Karpas-422 (cell line): ENCODE measurements around the gene SH3BGR. TPM values are rescaled to one million over a fixed set of nuclear protein-coding genes. Genes with fewer than 3 reads are reported as not detected.
"Not testable (repeated sequence)": the region's sequence is repeated elsewhere in the genome, so short reads cannot be mapped to it uniquely, and the experiment has no call there.

ENCODE experiments used
- DNase-seq: peaks from one replicate; pipeline ENCODE4 v3.0.0-alpha.2; 2015
- H2AFZ ChIP-seq: fragments of 200-600 bp; sonication (generic); 2 replicates; pipeline ENCODE4 v1.6.1; 2014; ENCODE audit warnings: antibody characterized with exemption, low read length, mixed read lengths
- H3K27ac ChIP-seq: fragments of 200-600 bp; sonication (generic); 2 replicates; pipeline ENCODE4 v1.5.1; 2014; ENCODE audit warnings: mild to moderate bottlenecking, low read length, moderate library complexity
- H3K27me3 ChIP-seq: fragments of 200-600 bp; sonication (generic); 2 replicates; pipeline ENCODE4 v1.6.1; 2014; ENCODE audit warnings: low read length, mixed read lengths
- H3K36me3 ChIP-seq: fragments of 200-600 bp; sonication (generic); 2 replicates; pipeline ENCODE4 v1.6.1; 2014; ENCODE audit warnings: low read length, mixed read lengths; ENCODE audit not compliant: insufficient read depth
- H3K4me1 ChIP-seq: fragments of 200-600 bp; sonication (generic); 2 replicates; pipeline ENCODE4 v1.6.1; 2014; ENCODE audit warnings: mild to moderate bottlenecking, low read length, mixed read lengths
- H3K4me2 ChIP-seq: fragments of 200-600 bp; sonication (generic); 2 replicates; pipeline ENCODE4 v1.6.1; 2014; ENCODE audit warnings: low read length, low read depth, mild to moderate bottlenecking; ENCODE audit not compliant: poor library complexity, severe bottlenecking
- H3K4me3 ChIP-seq: fragments of 200-600 bp; sonication (generic); 2 replicates; pipeline ENCODE4 v1.5.1; 2014; ENCODE audit warnings: mild to moderate bottlenecking, antibody characterized with exemption, low read length, mixed read lengths
- H3K79me2 ChIP-seq: fragments of 200-600 bp; sonication (generic); 2 replicates; pipeline ENCODE4 v1.6.1; 2014; ENCODE audit warnings: mild to moderate bottlenecking, low read length, mixed read lengths
- H3K9ac ChIP-seq: fragments of 200-600 bp; sonication (generic); 2 replicates; pipeline ENCODE4 v1.6.0; 2014; ENCODE audit warnings: low read length
- H3K9me2 ChIP-seq: fragments of 200-600 bp; sonication (generic), shearing (Covaris generic); replicated peaks from 2 replicates; pipeline ENCODE4 v1.6.0; 2014; ENCODE audit warnings: mild to moderate bottlenecking, low read length, moderate library complexity; ENCODE audit not compliant: insufficient read depth
- H3K9me3 ChIP-seq: fragments of 300-700, 200-600 bp; sonication (generic); 2 replicates; pipeline ENCODE4 v1.6.1; 2014; ENCODE audit warnings: low read length, mixed read lengths
- H4K20me1 ChIP-seq: fragments of 200-600 bp; sonication (generic); 2 replicates; pipeline ENCODE4 v1.6.1; 2014; ENCODE audit warnings: mild to moderate bottlenecking, antibody characterized with exemption, low read length, low read depth; ENCODE audit not compliant: insufficient read depth
- total RNA-seq: library from RNA; depleted of rRNA; stranded (reverse); fragments of >200 nt; shearing (Covaris generic); gene quantifications from 2 replicates; pipeline ENCODE4 v1.2.3, GENCODE V29; 2014; ENCODE audit warnings: low replicate concordance; rRNA removed

The SH3BGR gene
- total RNA-seq = 0.47 TPM in 1 of 2 replicates, not detected in the other

DNA sequence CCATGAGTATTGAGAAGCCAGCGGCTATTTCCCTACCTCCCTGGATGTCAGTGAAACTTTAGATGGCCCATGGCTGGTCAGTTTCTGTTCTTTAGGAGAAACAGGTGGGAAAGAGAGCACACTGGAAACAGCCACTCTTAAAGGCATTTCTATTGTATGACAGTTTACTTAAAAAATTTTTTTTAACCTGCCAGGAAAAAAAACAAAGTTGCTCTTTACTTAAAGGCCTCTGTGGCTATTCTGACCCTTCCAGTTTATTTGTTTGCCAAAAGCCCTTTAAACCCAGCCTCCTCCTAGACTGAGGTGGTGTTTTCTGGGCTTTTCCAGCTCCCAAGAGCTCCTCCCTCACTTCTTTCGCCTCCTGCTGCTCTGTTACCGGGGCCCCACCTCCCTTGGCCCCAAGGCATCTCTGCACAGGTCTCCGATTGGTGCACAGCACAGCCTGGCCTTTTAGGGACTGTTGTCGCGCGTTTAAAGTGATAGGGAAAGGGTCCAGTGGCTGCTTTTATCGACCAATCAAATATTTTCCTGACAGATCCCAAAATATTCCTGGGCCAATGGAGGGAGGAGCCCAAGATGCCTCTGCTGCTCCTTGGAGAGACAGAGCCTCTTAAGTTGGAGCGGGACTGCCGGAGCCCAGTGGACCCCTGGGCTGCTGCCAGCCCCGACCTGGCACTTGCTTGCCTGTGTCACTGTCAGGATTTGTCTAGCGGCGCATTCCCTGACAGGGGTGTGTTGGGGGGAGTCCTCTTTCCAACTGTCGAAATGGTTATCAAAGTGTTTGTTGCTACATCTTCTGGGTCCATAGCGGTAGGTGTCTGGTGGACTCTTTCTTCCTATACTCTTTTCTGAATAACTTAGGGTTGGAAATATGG, at the start of gene SH3BGR:
SH3BGR (plus strand) TSS at position 639 of the 875 bp plus-strand sequence; CDS start at position 766, 127 bp downstream.
- no peaks in the 10 kb centered on the region for H3K79me2 ChIP-seq
- H3K9me3 ChIP-seq = no peaks in the 10 kb centered on the region
- H3K36me3 ChIP-seq = no peaks in the 10 kb centered on the region
- H4K20me1 ChIP-seq = no peaks in the 10 kb centered on the region; the same call in 1 of the 2 replicates
- no peak within 1 kb of the TSS for H3K27ac ChIP-seq
- H3K27me3 ChIP-seq = 0 out of 2 replicates have a peak, but pooled peaks cover 3% of the 10 kb centered on the region
- no peak for DNase-seq
- H3K4me1 ChIP-seq = peaks cover 23% of the 10 kb centered on the region
- H3K9ac ChIP-seq = no peak within 1 kb of the TSS
- peak within 1 kb of the TSS; percentile 54 for H3K4me2 ChIP-seq
- no peak within 1 kb of the TSS for H2AFZ ChIP-seq
- no peak within 1 kb of the TSS for H3K4me3 ChIP-seq
- H3K9me2 ChIP-seq = no peaks in the 10 kb centered on the region

DNA sequence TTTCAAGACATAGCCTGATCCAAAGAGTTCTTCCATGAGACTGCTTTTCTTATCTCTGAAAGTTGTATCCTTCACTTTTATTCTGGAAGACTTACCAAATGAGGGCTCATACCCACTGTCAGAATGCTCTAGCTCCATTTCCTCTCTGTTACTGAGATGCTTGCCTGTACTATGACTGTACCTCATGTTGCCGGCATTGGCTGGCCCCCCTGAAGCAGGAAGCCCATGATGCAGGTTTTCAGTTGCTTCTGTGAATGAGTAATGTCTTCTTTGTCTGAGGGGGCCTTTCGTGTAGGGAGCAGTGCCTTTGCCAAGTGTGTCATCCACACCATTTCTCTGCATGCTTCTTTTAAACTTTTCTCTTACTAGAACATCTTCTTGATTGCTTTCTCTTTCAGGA, 45.7 kb upstream of the SH3BGR start:
- no peak for DNase-seq
- no peak overlapping the region for H3K4me2 ChIP-seq
- H4K20me1 ChIP-seq = no peaks in the 10 kb centered on the region
- H3K79me2 ChIP-seq = no peaks in the 10 kb centered on the region
- no peak overlapping the region for H3K4me3 ChIP-seq
- H3K27me3 ChIP-seq = no peaks in the 10 kb centered on the region
- no peaks in the 10 kb centered on the region for H3K4me1 ChIP-seq
- peaks cover 21% of the 10 kb centered on the region for H3K36me3 ChIP-seq
- no peak overlapping the region for H3K27ac ChIP-seq
- H3K9me2 ChIP-seq = no peaks in the 10 kb centered on the region
- H2AFZ ChIP-seq = no peak overlapping the region
- H3K9ac ChIP-seq = no peak overlapping the region
- H3K9me3 ChIP-seq = no peaks in the 10 kb centered on the region; the same call in 1 of the 2 replicates

DNA sequence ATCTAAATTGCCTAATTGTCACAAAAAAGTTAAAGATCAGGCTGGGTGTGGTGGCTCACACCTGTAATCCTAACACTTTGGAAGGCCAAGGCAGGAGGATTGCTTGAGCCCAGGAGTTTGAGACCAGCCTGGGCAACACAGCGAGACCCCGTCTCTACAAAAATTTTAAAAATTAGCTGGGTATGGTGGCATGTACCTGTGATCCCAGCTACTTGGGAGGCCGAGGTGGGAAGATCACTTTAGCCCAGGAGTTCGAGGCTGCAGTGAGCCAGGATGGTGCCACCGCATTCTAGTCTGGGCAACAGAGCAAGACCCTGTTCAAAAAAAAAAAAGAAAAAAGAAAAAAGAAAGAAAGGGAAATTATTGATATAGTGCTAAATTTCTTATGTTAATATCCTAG, 32.6 kb upstream of the SH3BGR start:
- H3K27me3 ChIP-seq, H3K9me2 ChIP-seq, H4K20me1 ChIP-seq, H3K9me3 ChIP-seq, H3K4me1 ChIP-seq, H3K27ac ChIP-seq, H3K36me3 ChIP-seq, H3K79me2 ChIP-seq, H3K4me3 ChIP-seq, DNase-seq, H3K4me2 ChIP-seq, H2AFZ ChIP-seq, H3K9ac ChIP-seq: not testable (repeated sequence)

DNA sequence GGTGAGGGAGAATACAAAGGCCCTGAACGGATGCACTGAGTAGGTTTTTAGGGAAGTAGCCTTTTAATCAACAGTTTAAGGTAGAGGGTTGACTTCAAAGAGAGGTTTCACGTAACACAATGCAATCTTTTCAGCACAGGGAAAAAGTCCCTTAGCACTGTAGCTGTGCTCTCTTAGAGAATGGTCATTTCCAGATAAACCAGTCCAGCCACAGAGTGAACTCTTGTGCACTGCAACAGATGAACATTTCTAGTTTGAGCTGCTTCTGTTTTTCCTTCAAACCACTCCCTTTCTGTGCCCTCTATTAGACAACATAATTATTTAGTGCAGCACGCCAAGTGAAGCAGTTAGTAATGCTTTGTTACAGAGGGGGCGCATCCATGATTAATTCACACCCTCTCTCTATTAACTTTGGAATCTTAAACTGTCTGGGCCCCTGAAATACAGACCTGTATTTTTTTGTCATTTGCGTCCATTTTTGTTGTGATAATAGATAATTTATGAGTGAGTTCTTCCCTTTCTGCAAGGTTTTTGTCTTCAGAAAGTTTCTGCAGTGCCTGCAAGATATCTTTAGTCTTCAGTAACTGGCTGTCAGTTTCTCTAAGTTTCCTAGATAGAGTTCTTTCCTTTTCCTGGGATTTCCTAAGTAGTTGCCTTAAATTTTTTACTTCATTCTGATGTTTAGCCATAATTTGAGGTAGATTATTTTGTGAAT, 29.1 kb upstream of the SH3BGR start:
- Histone ChIP-seq H3K79me2 (no peaks in the 10 kb centered on the region), H3K27ac (no peak overlapping the region), H3K4me1 (peaks cover 2% of the 10 kb centered on the region), H3K4me2 (no peak overlapping the region), H3K9me3 (no peaks in the 10 kb centered on the region), H3K4me3 (no peak overlapping the region), H3K36me3 (no peaks in the 10 kb centered on the region), H2AFZ (no peak overlapping the region), H4K20me1 (no peaks in the 10 kb centered on the region), H3K9ac (no peak overlapping the region), H3K9me2 (no peaks in the 10 kb centered on the region), H3K27me3 (no peaks in the 10 kb centered on the region)
- DNase-seq = no peak

DNA sequence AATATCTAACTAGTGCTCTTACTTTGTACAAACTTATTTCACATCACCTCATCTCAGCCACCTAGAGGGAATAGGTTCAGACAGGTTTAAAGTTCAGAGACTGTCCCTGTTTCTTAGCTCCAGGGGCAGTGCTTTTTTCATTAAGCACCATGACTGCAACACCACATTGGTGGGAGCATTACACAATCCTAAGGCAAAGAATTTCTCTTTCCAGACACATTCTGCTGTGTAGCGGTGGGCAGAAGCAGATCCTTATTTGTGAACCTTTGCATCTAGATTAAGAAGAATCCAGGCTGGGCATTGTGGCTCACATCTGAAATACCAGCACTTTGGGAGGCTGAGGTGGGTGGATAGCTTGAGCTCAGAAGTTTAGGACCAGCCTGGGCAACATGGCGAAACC, 22.3 kb upstream of the SH3BGR start:
- Histone ChIP-seq H3K9me2 (no peaks in the 10 kb centered on the region), H3K4me2 (no peak overlapping the region), H2AFZ (no peak overlapping the region), H3K79me2 (no peaks in the 10 kb centered on the region), H4K20me1 (no peaks in the 10 kb centered on the region), H3K27ac (no peak overlapping the region), H3K9me3 (no peaks in the 10 kb centered on the region), H3K27me3 (no peaks in the 10 kb centered on the region), H3K9ac (no peak overlapping the region), H3K4me3 (no peak overlapping the region), H3K36me3 (no peaks in the 10 kb centered on the region), H3K4me1 (peaks cover 9% of the 10 kb centered on the region)
- no peak for DNase-seq

DNA sequence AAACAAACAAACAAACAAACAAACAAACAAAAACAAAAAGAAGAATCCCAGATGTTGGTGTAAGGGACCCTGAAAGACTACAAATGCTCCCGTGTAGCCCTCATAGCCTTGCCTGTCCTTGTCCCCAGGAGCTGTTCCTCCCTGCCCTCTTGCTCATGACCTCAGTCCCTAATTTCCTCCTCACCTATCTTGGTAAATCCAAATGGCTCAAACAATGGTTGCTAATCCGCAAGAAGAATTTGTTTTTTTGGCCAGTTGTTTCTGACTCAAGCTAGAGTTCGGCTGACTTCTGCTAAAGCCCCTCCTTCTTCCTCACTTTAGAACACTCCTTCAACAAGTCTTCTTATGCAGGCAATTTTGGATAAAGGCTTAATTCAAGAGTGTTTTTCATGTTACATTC, 21.8 kb upstream of the SH3BGR start:
- DNase-seq = no peak
- H3K4me1 ChIP-seq = peaks cover 9% of the 10 kb centered on the region
- H3K27ac ChIP-seq = no peak overlapping the region
- H3K36me3 ChIP-seq = no peaks in the 10 kb centered on the region
- no peak overlapping the region for H3K4me3 ChIP-seq
- H3K9me3 ChIP-seq = no peaks in the 10 kb centered on the region
- H2AFZ ChIP-seq = no peak overlapping the region
- no peaks in the 10 kb centered on the region for H4K20me1 ChIP-seq
- no peaks in the 10 kb centered on the region for H3K9me2 ChIP-seq
- no peaks in the 10 kb centered on the region for H3K79me2 ChIP-seq
- H3K27me3 ChIP-seq = no peaks in the 10 kb centered on the region
- H3K9ac ChIP-seq = no peak overlapping the region
- no peak overlapping the region for H3K4me2 ChIP-seq

DNA sequence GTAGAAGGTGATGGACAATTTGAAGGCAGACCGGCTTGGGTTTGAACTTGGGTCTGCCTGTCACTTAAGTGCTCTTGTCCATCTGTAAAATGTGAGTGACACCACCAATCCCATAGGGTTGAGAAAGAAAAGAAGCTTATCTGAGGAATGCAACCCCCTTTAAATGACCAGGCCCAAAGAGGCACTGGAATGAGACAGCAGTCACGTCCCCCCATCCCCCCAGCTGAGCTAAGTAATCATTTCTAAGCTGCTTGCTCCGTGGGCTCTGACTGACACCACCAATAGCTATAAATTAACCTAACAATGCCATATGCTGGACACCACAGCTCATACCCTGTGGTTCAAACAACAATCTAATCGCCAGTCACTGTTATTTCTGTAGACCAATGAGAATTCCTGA, 21.3 kb upstream of the SH3BGR start:
- H3K4me3 ChIP-seq = no peak overlapping the region
- H3K9ac ChIP-seq = no peak overlapping the region

DNA sequence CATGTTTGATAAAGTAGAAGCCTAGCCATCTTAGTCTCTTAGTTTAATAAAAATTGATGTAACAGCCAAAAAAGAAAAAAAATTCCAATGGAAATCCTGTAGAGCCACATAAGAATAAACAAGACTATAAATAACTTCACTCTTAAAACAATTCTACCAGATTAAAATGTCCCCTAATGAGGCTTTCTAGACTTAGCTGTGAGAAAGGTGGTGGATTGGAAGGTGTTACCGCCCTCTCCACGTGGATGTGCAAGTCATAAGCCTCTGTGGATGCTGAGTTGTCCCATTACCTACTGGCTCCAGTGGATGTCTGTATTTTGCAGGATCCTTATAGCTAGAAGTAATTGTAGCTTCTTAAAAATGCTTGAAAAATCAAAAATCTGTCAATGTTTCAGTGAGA, 20.8 kb upstream of the SH3BGR start:
- Histone ChIP-seq H3K9ac (no peak overlapping the region), H3K9me3 (no peaks in the 10 kb centered on the region), H3K4me3 (no peak overlapping the region), H4K20me1 (no peaks in the 10 kb centered on the region), H3K27ac (no peak overlapping the region), H3K4me2 (no peak overlapping the region), H3K27me3 (no peaks in the 10 kb centered on the region), H3K36me3 (no peaks in the 10 kb centered on the region), H3K9me2 (no peaks in the 10 kb centered on the region), H3K79me2 (no peaks in the 10 kb centered on the region), H3K4me1 (peaks cover 9% of the 10 kb centered on the region), H2AFZ (no peak overlapping the region)
- no peak for DNase-seq

More for the DNA sequence above, 21.3 kb upstream of the SH3BGR start:
- Histone ChIP-seq H4K20me1 (no peaks in the 10 kb centered on the region), H3K27ac (no peak overlapping the region), H3K4me1 (peaks cover 9% of the 10 kb centered on the region), H3K9me2 (no peaks in the 10 kb centered on the region), H3K36me3 (no peaks in the 10 kb centered on the region), H3K79me2 (no peaks in the 10 kb centered on the region), H3K27me3 (no peaks in the 10 kb centered on the region), H3K4me2 (no peak overlapping the region), H3K9me3 (no peaks in the 10 kb centered on the region), H2AFZ (no peak overlapping the region)
- no peak for DNase-seq
